Peyer's patch (tissue), 4 donors: ENCODE data around the gene DNAI1. TPM values are rescaled to one million over a fixed set of nuclear protein-coding genes. Genes with fewer than 3 reads are reported as not detected.
A peak's percentile ranks its signal among the peaks of the same experiment; 100 is the strongest.

Experiments used
- DNase-seq, 3 donors: peaks; one replicate each; pipeline ENCODE4 v3.0.0-alpha.2; 2017 to 2019
- H3K27ac ChIP-seq, 4 donors: fragments of 200-600 bp; sonication (generic); one replicate each; pipeline ENCODE4 v1.5.1; 2016 to 2019
- H3K27me3 ChIP-seq, 2 donors: fragments of 200-600 bp; sonication (generic); one replicate each; pipeline ENCODE4 v1.5.1; 2019
- H3K36me3 ChIP-seq, 3 donors: fragments of 200-600 bp; sonication (generic); one replicate each; pipeline ENCODE4 v1.5.1; 2016 to 2019
- H3K4me1 ChIP-seq, 4 donors: fragments of 200-600 bp; sonication (generic); one replicate each; pipeline ENCODE4 v1.5.1; 2016 to 2019
- H3K4me3 ChIP-seq, 4 donors: fragments of 200-600 bp; sonication (generic); 1 replicate in 3 of 4; 2 replicates in 1 of 4; pipeline ENCODE4 v1.5.1; 2016 to 2019; ENCODE audit warnings: mild to moderate bottlenecking in 1 of 4
- H3K9me3 ChIP-seq, 4 donors: fragments of 200-600 bp; sonication (generic); one replicate each; pipeline ENCODE4 v1.5.1; 2016 to 2019; ENCODE audit warnings: mild to moderate bottlenecking in 1 of 4
- POLR2A ChIP-seq, 2 donors: fragments of 450-650 bp; IDR thresholded peaks; one replicate each; pipeline ENCODE4 v1.5.1; 2017; ENCODE audit warnings: antibody characterized with exemption in 2 of 2, mild to moderate bottlenecking in 2 of 2, moderate library complexity in 2 of 2
- total RNA-seq, 4 donors: library from RNA; depleted of rRNA; stranded (reverse); fragments of >200 nt; gene quantifications; one replicate each; pipeline ENCODE4 v1.1.0, GENCODE V29; 2016
- TF ChIP-seq, protein P1 (sequence below), 6 experiments: fragments of 450-650 bp in 4 of 6; fragments of 200-600 bp in 2 of 6; sonication (generic) in 1 of 6; IDR thresholded peaks; one replicate each; pipeline ENCODE4 v1.5.1; 2017 to 2019; ENCODE audit warnings: antibody characterized with exemption in 6 of 6, mild to moderate bottlenecking in 3 of 6, moderate library complexity in 1 of 6

Gene DNAI1
- total RNA-seq, 4 donors from 2014 or later = not detected

DNA sequence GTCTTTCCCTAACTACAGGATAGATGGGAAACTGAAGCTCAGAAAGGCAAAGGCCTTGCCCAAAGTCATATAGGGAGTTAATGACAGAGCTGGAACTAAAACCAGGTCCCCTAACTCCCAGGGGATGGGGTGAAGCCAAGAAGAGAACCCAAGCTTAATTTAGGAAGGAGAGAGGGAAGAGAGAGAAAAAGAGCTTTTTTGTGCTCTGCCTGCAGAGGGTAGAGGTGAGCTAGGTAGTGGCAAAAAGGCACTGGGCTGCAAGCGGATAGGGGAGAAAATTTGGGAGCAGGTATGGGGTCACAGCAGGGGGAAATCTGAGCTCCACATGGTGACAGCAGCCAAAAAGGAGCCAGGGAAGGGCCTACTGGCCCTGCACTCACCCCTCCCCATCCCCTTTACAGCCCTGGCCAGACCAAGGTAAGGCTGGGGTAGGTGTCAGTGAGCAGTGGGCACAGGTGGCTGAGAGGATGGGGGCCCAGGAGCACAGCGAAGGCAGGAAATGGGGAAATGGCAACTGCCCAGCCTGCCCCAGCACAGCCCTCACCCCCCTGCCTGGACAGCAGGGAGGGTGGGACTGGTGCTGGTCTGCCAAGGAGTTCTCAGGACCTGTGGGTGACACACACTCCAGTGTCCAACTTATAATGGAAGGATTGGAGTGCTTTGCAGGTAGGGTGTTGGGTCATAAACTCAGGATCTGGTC is 60.9 kb downstream of the DNAI1 start:
- Histone ChIP-seq H3K27ac (no peak overlapping the region), H3K27me3 (no peaks in the 10 kb centered on the region), H3K4me1 (peaks cover 0 to 12% (median 5%) of the 10 kb centered on the region in 4 donors), H3K36me3 (no peaks in the 10 kb centered on the region), H3K9me3 (no peaks in the 10 kb centered on the region), H3K4me3 (no peak overlapping the region)
- DNase-seq = no peak
- no peak for TF ChIP-seq POLR2A (IDR thresholded peaks at IDR 0.05)
- TF ChIP-seq, protein P1, sequence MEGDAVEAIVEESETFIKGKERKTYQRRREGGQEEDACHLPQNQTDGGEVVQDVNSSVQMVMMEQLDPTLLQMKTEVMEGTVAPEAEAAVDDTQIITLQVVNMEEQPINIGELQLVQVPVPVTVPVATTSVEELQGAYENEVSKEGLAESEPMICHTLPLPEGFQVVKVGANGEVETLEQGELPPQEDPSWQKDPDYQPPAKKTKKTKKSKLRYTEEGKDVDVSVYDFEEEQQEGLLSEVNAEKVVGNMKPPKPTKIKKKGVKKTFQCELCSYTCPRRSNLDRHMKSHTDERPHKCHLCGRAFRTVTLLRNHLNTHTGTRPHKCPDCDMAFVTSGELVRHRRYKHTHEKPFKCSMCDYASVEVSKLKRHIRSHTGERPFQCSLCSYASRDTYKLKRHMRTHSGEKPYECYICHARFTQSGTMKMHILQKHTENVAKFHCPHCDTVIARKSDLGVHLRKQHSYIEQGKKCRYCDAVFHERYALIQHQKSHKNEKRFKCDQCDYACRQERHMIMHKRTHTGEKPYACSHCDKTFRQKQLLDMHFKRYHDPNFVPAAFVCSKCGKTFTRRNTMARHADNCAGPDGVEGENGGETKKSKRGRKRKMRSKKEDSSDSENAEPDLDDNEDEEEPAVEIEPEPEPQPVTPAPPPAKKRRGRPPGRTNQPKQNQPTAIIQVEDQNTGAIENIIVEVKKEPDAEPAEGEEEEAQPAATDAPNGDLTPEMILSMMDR (IDR thresholded peaks at IDR 0.05) = no peak

DNA sequence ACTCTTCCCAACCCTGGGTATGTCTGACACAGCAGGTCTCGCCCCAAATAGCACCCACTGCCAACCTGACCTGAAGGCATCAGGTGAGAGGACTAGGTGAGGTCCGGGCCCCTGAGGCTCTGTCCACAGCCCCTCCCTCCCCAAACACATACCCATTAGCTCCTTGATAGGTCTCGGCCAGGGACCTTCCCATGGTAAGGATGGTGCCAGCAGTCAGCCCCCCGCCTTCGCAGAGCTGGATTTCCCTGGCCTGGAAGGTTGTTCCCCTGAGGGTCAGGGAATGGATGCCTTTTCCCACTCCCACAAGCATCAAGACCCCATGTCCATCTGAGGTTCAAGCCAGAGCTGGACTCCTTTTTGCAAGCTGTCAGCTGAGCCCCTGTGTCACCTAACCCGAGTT is 61.5 kb downstream of the DNAI1 start:
- Histone ChIP-seq H3K4me1 (peaks cover 0 to 12% (median 5%) of the 10 kb centered on the region in 4 donors), H3K36me3 (no peaks in the 10 kb centered on the region), H3K27ac (no peak overlapping the region), H3K9me3 (no peaks in the 10 kb centered on the region), H3K27me3 (no peaks in the 10 kb centered on the region), H3K4me3 (no peak overlapping the region)
- TF ChIP-seq, protein P1 (IDR thresholded peaks at IDR 0.05) = no peak
- TF ChIP-seq POLR2A (IDR thresholded peaks at IDR 0.05) = no peak
- no peak for DNase-seq

DNA sequence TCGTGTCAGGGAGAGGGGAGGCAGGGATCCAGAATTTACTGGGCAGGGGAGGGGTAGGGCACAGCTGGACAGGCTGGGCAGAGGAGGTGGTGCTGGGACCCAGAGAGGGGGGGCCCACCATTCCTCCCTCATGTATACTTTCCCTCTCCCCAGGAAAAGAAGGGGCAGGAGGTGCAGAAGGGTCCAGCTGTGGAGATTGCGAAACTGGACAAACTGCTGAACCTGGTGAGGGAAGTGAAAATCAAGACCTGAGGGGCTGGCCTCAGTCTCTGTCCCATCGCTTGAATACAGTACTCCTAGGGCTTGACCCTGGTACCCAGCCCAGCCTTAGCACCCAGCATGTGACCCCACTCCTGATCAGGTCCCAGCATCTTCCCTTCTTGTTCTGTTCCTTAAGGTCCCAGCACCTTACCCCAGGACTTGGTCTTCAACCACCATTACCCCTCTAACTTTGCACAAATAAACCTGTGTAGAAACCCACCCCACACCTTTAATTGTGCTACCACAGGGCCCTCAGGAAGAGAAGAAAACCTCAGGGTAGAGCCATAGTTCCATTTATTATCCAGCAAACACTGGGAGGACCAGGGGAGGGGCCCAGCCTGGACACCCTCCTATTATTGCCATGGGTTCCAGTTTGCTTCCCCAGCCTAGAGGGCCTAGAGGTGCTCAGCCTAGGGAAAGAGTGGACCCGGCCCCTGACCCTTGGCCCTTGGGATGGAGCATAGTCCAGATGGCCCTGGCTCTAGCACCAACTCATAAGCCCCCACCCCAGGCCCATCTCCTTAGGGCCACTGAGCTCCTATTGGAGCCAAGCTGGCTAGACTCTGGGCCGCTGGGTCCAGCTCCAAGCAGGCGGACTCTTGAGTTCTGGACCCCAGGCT is 62.1 kb downstream of the DNAI1 start:
- TF ChIP-seq POLR2A (IDR thresholded peaks at IDR 0.05) = no peak
- TF ChIP-seq, protein P1 (IDR thresholded peaks at IDR 0.05) = no peak
- H3K9me3 ChIP-seq = no peaks in the 10 kb centered on the region
- no peak overlapping the region for H3K27ac ChIP-seq
- peaks cover 0 to 12% (median 5%) of the 10 kb centered on the region in 4 donors for H3K4me1 ChIP-seq
- no peaks in the 10 kb centered on the region for H3K27me3 ChIP-seq
- DNase-seq = no peak
- no peak overlapping the region for H3K4me3 ChIP-seq
- no peaks in the 10 kb centered on the region for H3K36me3 ChIP-seq

DNA sequence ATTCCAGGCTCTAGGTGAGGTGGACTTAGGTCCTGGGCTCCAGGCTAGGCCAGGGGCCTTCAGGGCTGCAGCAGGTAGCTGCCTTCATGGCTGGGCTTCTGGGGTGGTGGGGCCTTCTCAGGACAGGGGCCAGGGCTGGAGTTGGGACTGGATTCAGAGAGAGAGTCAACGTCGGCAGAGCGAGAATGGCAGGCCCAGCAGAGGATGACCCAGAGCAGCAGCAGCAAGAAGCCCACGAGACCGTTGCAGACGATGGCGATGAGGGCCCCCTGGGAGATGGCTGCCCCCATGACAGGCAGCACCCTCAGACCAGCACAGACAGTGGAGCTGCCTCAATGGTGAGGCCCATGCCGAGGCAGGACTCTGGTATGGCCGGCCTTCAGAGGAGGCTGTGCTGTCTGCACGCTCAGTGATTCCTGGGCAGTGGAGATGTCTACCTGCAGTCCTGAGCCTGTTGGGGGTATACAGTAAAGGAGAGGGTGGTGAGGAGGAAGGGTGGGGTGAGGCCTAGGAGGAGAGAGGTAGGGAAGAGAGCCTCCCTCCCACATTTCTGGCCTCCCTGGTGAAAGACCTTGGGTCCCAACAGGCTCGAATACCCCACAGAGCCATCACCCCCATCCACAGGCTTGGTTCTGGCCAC is 62.9 kb downstream of the DNAI1 start:
- no peaks in the 10 kb centered on the region for H3K9me3 ChIP-seq
- no peak overlapping the region for H3K4me3 ChIP-seq
- DNase-seq = no peak
- TF ChIP-seq POLR2A (IDR thresholded peaks at IDR 0.05) = no peak
- TF ChIP-seq, protein P1 (IDR thresholded peaks at IDR 0.05) = no peak
- H3K4me1 ChIP-seq = peaks cover 0 to 12% (median 5%) of the 10 kb centered on the region in 4 donors
- no peaks in the 10 kb centered on the region for H3K27me3 ChIP-seq
- H3K27ac ChIP-seq = no peak overlapping the region
- H3K36me3 ChIP-seq = no peaks in the 10 kb centered on the region

DNA sequence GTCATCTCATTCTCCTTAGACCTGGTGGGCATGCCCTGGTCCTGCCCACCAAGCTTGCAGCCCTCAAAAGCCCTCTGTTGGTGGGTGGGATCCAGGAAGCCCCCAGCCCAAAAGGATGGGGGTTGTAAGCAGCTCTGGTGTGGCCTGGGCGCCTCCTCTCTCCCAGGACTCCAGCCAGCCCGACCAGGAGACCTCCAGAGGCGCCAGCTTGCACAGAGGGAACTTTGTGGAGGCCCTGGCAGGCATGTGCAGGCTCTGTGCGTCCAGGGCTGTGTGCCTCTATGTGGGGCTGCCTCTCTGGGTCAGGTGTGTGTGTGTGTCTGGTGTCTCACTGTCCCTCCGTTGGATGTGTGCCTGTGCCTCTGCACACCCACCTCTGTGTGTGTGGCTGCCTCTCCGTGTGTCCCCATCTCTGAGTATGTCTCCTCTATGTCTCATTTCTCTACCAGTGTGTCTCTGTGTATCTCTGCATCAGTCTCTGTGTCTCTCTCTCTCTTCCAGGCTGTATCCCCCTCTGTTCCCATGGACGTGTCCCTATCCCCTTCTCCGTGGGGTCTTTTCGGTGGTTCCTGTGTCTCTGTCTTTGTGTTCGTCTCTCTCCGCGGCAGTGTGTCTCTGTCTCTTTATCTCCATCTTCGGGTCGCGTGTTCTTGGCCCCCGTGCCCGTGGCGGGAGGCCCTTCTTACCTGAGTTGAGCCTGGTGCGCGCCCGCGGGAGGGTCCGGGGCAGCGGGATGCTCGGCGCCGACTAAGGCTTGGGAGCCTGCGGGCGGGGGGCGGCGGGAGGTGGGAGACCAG is 63.7 kb downstream of the DNAI1 start:
- DNase-seq = peak in 1 of 3 donors; percentile 51
- Histone ChIP-seq H3K36me3 (no peaks in the 10 kb centered on the region), H3K9me3 (no peaks in the 10 kb centered on the region), H3K4me1 (peaks cover 0 to 12% (median 5%) of the 10 kb centered on the region in 4 donors), H3K27me3 (no peaks in the 10 kb centered on the region), H3K4me3 (peak overlapping the region; percentile 35 to 64 (median 50)), H3K27ac (peak overlapping the region in 3 of 4 donors; percentile 3 to 27 (median 17))
- TF ChIP-seq POLR2A (IDR thresholded peaks at IDR 0.05) = no peak
- TF ChIP-seq, protein P1 (IDR thresholded peaks at IDR 0.05) = no peak
